BJ (cell line): ENCODE data around the gene MOB1A. TPM values are rescaled to one million over a fixed set of nuclear protein-coding genes. Genes with fewer than 3 reads are reported as not detected.
"Not testable (repeated sequence)": the region's sequence is repeated elsewhere in the genome, so short reads cannot be mapped to it uniquely, and the experiment has no call there.

Source experiments
- CTCF ChIA-PET: fragments of 350-600 bp; formaldehyde crosslinking; extraction: SDS; loops from one replicate; lab custom pipeline; 2021; ENCODE audit warnings: antibody characterized with exemption, inconsistent platforms; lab: Yijun Ruan, JAX
- POLR2A ChIA-PET: fragments of 300-600 bp; sonication (Branson Sonifier 250); formaldehyde crosslinking; extraction: SDS; loops from one replicate; lab custom pipeline; 2021; ENCODE audit warnings: antibody characterized with exemption; lab: Charles Lee
- DNase-seq: peaks from one replicate; pipeline ENCODE4 v3.0.0-alpha.2; 2011; ENCODE audit warnings: low read depth
- H3K27me3 ChIP-seq: 2 replicates; pipeline ENCODE4 v1.6.0; 2011; ENCODE audit warnings: low read length; ENCODE audit not compliant: control insufficient read depth, insufficient read depth
- H3K36me3 ChIP-seq: 2 replicates; pipeline ENCODE4 v1.5.1; 2011; ENCODE audit warnings: low read length; ENCODE audit not compliant: control insufficient read depth, insufficient read depth
- H3K4me3 ChIP-seq: 2 replicates; pipeline ENCODE4 v1.5.1; 2011; ENCODE audit warnings: low read depth, mild to moderate bottlenecking, control low read depth, low read length
- CTCF ChIP-seq: IDR thresholded peaks from 2 replicates; pipeline ENCODE4 v1.5.1; 2011; ENCODE audit warnings: low read depth, mild to moderate bottlenecking, control low read depth, inconsistent platforms, low read length, moderate library complexity; ENCODE audit not compliant: insufficient read depth
- polyA plus RNA-seq: library from polyadenylated mRNA; depleted of rRNA; stranded (reverse); fragments of >200 nt; gene quantifications from 2 replicates; pipeline ENCODE4 v1.2.3, GENCODE V29; 2011

MOB1A gene
- polyA plus RNA-seq, 1 experiment: 19.1 TPM

- CTCF ChIA-PET: interaction anchor here (0.9 to 1.7 kb wide), 4 partner anchors 10 to 390 kb away, joined by 3 to 9 read pairs (median 4); no protein-coding TSS in a partner anchor
- POLR2A ChIA-PET: no interaction called here
- H3K36me3 ChIP-seq: peaks cover 12% of the 10 kb centered on the region
- TF ChIP-seq CTCF: no peak
- no peak overlapping the region for H3K4me3 ChIP-seq
- no peak for DNase-seq
- H3K27me3 ChIP-seq: no peaks in the 10 kb centered on the region
Measured at GRCh38 chr2:74216642-74217041, 38.0 kb upstream of the MOB1A start.

GRCh38 chr2:74215771-74216170, 37.1 kb upstream of the MOB1A start:
- H3K4me3 ChIP-seq, H3K27me3 ChIP-seq, DNase-seq, POLR2A ChIA-PET: not testable (repeated sequence)
- peaks cover 13% of the 10 kb centered on the region for H3K36me3 ChIP-seq
- CTCF ChIA-PET: interaction anchor here (0.9 to 1.7 kb wide), 4 partner anchors 11 to 389 kb away, joined by 3 to 9 read pairs (median 4); no protein-coding TSS in a partner anchor

GRCh38 chr2:74212702-74213410, 34.2 kb upstream of the MOB1A start:
- POLR2A ChIA-PET: no interaction called here
- peaks cover 16% of the 10 kb centered on the region for H3K36me3 ChIP-seq
- H3K4me3 ChIP-seq: no peak overlapping the region
- H3K27me3 ChIP-seq: no peaks in the 10 kb centered on the region
- no peak for DNase-seq
- TF ChIP-seq CTCF: no peak
- CTCF ChIA-PET: interaction anchor here (0.7 kb wide), 1 partner anchor 60 kb away, joined by 3 read pairs; no protein-coding TSS in a partner anchor

- POLR2A ChIA-PET: no interaction called here
- H3K36me3 ChIP-seq: peaks cover 16% of the 10 kb centered on the region
Measured at GRCh38 chr2:74206180-74206688, 27.6 kb upstream of the MOB1A start.

GRCh38 chr2:74205596-74205995, 26.9 kb upstream of the MOB1A start:
- POLR2A ChIA-PET: no interaction called here
- H3K4me3 ChIP-seq: no peak overlapping the region
- H3K27me3 ChIP-seq: no peaks in the 10 kb centered on the region
- no peak for DNase-seq
- H3K36me3 ChIP-seq: peaks cover 15% of the 10 kb centered on the region
- no peak for TF ChIP-seq CTCF
- CTCF ChIA-PET: interaction anchor here (0.6 to 1.3 kb wide), 6 partner anchors 10 to 381 kb away, joined by 3 to 4 read pairs (median 3); no protein-coding TSS in a partner anchor

More at GRCh38 chr2:74206180-74206688, 27.6 kb upstream of the MOB1A start:
- no peak for TF ChIP-seq CTCF
- DNase-seq: no peak
- CTCF ChIA-PET: interaction anchor here (0.6 to 1.0 kb wide), 3 partner anchors 45 to 129 kb away, joined by 3 to 4 read pairs (median 3); no protein-coding TSS in a partner anchor
- H3K4me3 ChIP-seq: no peak overlapping the region
- no peaks in the 10 kb centered on the region for H3K27me3 ChIP-seq
